ENCODE measurements around the gene APP. TPM values are rescaled to one million over a fixed set of nuclear protein-coding genes. Genes with fewer than 3 reads are reported as not detected.
"Not testable (repeated sequence)": the region's sequence is repeated elsewhere in the genome, so short reads cannot be mapped to it uniquely, and the experiment has no call there.

APP gene
- total RNA-seq, 1 donor from 2014 or later = 321 TPM

GRCh38 chr21:26085127-26085526 is 85.4 kb downstream of the APP start:
- no peak for ATAC-seq
- no peak for DNase-seq (ENCODE audit: missing footprints)
- intact Hi-C loops (cut with DNase I) = no loop called here

GRCh38 chr21:26082549-26082948 is 88.0 kb downstream of the APP start:
- DNase-seq (ENCODE audit: missing footprints) (no peak), ATAC-seq (no peak)
- intact Hi-C loops (cut with DNase I) = no loop called here

DNA sequence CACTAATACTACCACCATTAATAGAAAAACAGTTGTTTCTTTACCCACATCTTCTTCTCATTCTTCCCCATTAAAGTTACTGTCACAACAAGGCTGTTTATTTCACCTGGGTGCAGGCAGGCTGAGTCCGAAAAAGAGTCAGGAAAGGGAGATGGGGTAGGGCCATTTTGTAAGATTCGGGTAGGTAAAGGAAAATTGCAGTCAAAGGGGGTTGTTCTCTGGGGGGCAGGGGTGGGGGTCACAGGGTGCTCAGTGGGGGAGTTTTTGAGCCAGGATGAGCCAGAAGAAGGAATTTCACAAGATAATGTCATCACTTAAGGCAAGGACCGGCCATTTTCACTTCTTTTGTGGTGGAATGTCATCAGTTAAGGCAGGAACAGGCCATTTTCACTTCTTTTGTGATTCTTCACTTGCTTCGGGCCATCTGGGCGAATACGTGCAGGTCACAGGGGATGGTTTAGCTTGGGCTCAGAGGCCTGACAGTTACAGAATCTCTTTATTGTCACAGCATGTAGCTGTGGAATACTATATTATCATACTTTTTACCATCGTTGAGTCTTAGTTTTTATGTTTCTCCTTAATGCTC is 89.3 kb downstream of the APP start:
- DNase-seq (ENCODE audit: missing footprints); intact Hi-C loops (cut with DNase I): not testable (repeated sequence)

GRCh38 chr21:26080211-26080610 is 90.4 kb downstream of the APP start:
- intact Hi-C loops (cut with DNase I) = no loop called here
- no peak for DNase-seq (ENCODE audit: missing footprints)
- no peak for ATAC-seq

More for the DNA sequence above, 89.3 kb downstream of the APP start:
- not testable (repeated sequence) for ATAC-seq

- DNase-seq (ENCODE audit: missing footprints) = no peak
- no peak for ATAC-seq
- intact Hi-C loops (cut with DNase I) = no loop called here
Measured at GRCh38 chr21:26079366-26079765, 91.2 kb downstream of the APP start.

GRCh38 chr21:26077521-26077920 is 93.0 kb downstream of the APP start:
- intact Hi-C loops (cut with DNase I) = no loop called here
- ATAC-seq (peak; percentile 72), DNase-seq (ENCODE audit: missing footprints) (no peak)

GRCh38 chr21:26072666-26073615 is 97.6 kb downstream of the APP start:
- ATAC-seq (no peak), DNase-seq (ENCODE audit: missing footprints) (no peak)
- intact Hi-C loops (cut with DNase I) = no loop called here

DNA sequence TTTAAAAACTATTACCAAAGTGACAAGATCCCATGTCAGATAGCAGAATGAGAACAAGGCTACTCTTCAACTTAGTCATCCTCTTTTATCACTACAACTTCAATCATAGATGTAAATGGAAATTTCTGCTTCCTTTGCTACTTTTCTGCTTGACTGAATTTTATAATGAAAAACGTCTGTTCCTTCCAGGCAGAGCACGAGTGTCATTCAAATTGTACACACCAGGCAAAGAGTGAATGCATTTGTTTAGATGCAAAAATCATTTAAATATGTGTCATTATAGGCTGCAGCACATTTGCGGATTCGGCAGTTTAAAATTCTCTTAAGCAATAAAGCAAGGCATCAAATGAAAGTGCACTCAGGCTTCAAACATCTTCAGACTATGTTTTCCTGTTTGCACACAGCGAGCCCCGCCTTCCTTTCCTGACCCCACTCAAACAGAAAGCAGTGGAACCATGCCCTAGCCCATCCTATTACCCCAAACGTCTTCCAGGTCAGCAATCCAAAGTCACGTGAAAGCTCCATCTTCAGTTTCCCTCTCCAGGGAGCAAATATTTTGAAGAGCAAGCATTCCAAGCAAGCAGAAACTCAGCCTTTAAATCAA is 99.6 kb downstream of the APP start:
- peak; percentile 48 for ATAC-seq
- DNase-seq (ENCODE audit: missing footprints) = no peak
- intact Hi-C loops (cut with DNase I) = no loop called here

GRCh38 chr21:26070121-26070520 is 100.4 kb downstream of the APP start:
- intact Hi-C loops (cut with DNase I) = no loop called here
- DNase-seq (ENCODE audit: missing footprints) = no peak
- ATAC-seq = no peak

- intact Hi-C loops (cut with DNase I) = no loop called here
- DNase-seq (ENCODE audit: missing footprints) (no peak), ATAC-seq (no peak)
Measured at GRCh38 chr21:26068776-26069175, 101.8 kb downstream of the APP start.

GRCh38 chr21:26067836-26068594 is 102.6 kb downstream of the APP start:
- no peak for DNase-seq (ENCODE audit: missing footprints)
- peak; percentile 12 for ATAC-seq
- intact Hi-C loops (cut with DNase I) = no loop called here

DNA sequence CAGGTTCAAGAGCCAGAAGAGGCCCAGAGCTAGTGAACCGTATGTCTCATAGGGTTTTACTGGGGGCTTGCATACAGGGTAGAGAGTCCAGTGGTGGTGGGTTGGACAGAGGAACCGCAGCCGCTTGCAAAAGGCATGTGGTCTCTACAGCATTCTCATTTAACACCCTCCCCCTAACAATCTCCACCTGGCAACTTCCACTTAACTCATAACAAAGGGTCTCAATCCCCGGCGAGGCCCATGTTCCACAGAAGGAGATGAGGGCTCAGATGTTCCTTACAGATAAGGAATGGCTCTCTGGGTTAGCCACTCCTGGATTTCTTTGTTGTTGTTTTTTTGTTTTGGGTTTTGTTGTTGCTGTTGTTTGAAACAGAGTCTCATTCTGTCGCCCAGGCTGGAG is 106.1 kb downstream of the APP start:
- ATAC-seq (no peak), DNase-seq (ENCODE audit: missing footprints) (no peak)
- intact Hi-C loops (cut with DNase I) = no loop called here

DNA sequence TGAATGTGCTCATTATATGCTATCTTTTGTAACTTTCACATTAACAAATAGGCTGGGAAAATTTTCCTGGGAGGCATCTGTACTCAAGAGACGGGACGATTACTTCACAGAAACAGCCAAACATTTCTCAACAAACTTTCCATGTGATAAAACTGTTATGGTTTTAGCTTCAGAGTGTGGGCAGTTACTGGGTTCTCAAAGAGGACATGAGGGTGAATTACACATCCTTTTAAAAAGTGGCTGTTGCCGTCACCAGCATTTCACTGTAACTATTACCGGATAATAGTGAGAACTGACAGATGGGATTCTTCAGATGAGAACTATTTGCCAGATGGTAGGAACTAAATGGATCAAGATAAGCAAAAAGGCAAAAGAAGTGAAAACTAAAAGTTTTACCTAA is 109.1 kb downstream of the APP start:
- ATAC-seq (peak; percentile 83), DNase-seq (ENCODE audit: missing footprints) (no peak)
- intact Hi-C loops (cut with DNase I) = no loop called here

DNA sequence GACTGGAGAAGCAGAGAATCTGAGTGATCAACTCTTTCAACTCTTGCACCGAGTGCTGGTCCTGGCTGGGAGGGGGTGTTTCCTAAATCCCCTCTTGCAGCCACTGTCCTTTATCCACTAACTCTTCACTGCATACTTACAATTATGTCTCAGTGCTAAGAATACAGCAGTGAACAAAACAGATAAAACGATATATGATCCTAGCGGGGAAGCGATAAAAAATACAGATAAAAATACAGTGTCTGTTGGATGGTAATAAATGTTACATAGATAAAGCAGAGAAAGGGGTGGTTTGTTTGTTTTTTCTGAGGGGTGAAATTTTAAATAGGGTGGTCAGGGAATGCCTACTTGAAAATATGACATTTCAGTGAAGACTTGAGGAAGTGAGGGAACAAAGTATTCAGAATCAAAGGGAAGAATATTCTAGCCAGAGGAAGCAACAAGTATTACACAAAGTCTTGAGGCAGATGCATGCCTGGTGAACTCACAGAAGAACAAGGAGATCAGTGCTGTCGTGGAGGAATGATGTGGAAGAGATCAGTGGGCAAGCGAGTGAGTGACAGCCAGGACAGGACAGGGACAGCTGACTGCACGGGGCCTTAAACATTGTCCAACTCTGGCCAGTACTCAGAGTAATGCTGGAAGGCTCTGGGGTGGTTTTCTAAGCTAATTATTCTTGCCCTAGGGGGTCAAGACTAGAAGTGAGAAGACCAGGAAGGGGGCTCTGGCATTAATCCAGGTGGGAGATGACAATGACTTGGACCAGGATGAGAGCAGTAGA is 110.0 kb downstream of the APP start:
- intact Hi-C loops (cut with DNase I) = no loop called here
- DNase-seq (ENCODE audit: missing footprints) (no peak), ATAC-seq (peak; percentile 16)

DNA sequence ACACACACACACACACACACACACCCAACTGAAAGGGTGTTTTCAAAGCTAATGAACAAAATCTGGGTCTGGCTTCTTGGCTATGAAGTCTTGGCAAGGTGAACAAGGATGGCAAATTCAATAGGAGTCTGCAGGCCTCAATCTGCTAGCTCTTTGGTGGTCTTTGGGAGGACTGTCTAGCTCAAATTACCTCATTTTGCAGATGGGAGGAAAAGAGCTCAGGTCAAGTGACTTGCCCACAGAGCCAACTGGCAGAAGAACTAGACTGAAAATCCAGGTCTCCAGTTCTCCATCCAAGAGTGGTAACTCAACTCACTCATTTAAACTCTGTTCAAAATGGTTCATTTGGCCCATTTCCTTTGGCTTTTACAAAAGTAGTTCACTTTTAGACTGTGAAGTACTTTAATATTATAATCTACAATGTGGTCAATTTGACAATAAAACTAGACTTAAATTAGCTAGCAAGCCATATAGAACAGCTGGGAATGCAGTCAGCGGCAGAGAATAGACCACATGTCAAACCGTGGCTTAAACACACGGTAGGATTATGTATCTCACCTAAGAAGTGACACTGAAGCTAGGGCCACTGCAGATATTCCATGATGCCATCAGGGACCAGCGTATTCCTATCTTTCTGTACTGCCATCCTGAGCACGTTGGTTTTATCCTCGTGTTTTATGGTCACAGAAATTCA is 112.9 kb downstream of the APP start:
- DNase-seq (ENCODE audit: missing footprints) (no peak), ATAC-seq (no peak)
- intact Hi-C loops (cut with DNase I) = no loop called here

GRCh38 chr21:26055841-26056264 is 114.7 kb downstream of the APP start:
- DNase-seq (ENCODE audit: missing footprints) (no peak), ATAC-seq (no peak)
- intact Hi-C loops (cut with DNase I) = no loop called here

DNA sequence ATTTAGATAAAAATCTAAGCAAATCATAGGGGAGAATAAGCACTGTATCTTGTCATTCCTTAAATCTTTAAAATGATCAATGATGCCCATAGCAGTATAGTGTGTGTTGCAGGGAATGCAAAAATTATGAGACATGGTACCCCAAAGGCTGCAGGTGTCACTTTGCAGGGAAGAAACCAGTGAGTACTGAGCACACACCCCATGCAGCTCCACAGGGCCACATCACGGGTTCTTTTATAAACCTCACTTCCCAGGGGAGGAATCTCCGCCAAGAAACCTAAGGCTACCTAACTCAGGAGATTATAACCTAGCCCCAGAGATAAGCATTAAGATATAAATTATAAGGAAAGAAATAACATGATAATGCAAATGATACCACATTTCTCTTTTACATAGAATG is 115.6 kb downstream of the APP start:
- DNase-seq (ENCODE audit: missing footprints) (no peak), ATAC-seq (no peak)
- intact Hi-C loops (cut with DNase I) = no loop called here

DNA sequence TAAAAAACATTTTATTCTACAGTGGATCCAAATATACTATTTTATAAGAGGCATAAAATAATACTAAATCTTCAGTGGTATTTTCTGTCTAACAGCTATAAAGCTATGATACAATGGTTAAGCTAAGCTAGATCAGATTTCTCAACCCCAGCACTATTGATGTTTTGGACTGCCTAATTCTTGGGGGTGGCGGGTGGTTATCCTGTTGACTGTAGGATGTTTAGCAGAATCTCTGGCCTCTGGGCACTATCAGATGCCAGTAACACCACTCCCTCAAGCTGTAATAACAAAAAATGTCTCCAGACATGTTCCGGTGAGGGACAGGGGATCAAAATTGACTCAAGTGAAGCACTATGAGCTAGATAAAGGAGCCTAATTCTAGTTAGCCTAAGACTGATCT is 118.5 kb downstream of the APP start:
- ATAC-seq (no peak), DNase-seq (ENCODE audit: missing footprints) (no peak)
- intact Hi-C loops (cut with DNase I) = no loop called here

All from Right ventricle myocardium inferior (tissue), 1 donor.